Testis (tissue), 2 donors: Measurements from ENCODE around the gene TPM2.

Experiments used
- CTCF ChIP-seq, 3 experiments: fragments of 450-650 bp in 2 of 3; fragments of 200-600 bp in 1 of 3; sonication (generic) in 1 of 3; IDR thresholded peaks; one replicate each; pipeline ENCODE4 v1.5.1; 2016 to 2019; ENCODE audit warnings: antibody characterized with exemption in 3 of 3, mild to moderate bottlenecking in 2 of 3, moderate library complexity in 1 of 3
- POLR2A ChIP-seq: fragments of 450-650 bp; IDR thresholded peaks from one replicate; pipeline ENCODE4 v1.6.1; 2017; ENCODE audit warnings: antibody characterized with exemption, mild to moderate bottlenecking, moderate library complexity

GRCh38 chr9:35679766-35680330 is 9.9 kb downstream of the TPM2 start:
- TF ChIP-seq CTCF (IDR thresholded peaks at IDR 0.05) (no peak), POLR2A (no peak)
